ENCODE results near the gene DCANP1.
"Not testable (repeated sequence)": the region's sequence is repeated elsewhere in the genome, so short reads cannot be mapped to it uniquely, and the experiment has no call there.

The DCANP1 gene

GRCh38 chr5:135447298-135447929 is at the start of gene DCANP1:
DCANP1 (minus strand) TSS chr5:135447348; CDS start chr5:135447108, 240 bp downstream.
- no peak for DNase-seq (ENCODE audit: low spot score)

- not testable (repeated sequence) for DNase-seq (ENCODE audit: low spot score)
Observed at GRCh38 chr5:135495531-135495930, 48.4 kb upstream of the DCANP1 start.

DNA sequence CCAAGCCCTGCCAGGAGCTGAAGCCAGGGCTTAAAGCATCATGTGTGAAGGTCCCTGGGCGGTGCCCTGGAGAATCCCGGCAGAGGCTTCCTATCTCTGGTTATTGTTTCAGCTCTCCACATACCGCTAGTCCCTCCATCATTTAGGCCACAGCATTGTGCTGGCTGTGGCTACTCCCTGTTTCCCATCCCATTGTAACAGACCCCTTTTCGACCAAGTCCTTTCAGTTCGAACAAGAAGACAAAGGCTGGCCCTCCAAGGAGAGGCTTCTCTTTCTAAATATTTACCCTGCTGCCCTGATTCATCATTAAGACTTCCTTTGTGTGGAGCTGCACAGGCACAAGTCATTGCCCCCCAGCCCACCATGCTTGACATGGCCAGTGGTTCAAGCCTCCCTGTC is 47.0 kb upstream of the DCANP1 start:
- DNase-seq (ENCODE audit: low spot score), result no peak

DNA sequence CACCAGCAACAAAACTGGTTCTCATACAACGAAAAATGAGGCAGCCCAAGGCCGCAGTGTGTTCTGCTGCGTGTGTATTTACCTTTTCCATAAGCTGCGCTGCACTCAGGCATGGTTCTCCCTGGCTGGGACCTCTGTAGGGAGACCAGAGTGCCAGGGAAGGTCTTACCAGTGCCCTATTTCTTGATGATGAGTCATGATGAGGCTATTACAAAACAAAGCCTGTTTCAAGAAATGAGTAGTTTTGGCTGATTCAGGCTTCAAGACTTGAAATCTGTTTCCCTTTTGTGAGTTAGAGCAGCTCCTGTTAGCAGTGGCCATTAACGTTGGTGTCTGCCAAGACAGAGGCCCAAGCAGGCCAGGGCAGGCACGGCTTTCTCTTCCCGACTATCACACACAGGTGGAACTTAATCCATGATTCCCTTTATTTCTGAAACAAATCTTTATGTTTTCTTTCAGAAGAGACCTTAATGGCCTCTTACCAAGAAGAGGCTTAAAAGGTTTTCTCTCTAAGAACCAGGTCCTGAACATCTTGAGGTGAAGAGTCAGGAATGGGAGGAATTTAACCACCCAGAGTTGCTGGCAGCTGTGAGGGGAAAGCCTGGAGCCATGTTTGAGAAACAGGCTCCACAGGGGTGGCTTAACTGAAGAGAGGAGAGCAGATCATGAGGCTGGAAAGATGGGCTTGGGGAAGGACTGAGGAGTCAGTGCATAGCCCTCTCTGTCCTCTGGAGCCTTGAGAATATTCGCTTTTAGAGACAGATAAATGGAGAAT is 46.4 kb upstream of the DCANP1 start:
- peak; percentile 91 for DNase-seq (ENCODE audit: low spot score)

- DNase-seq (ENCODE audit: low spot score), result no peak
Observed at GRCh38 chr5:135492319-135492626, 45.1 kb upstream of the DCANP1 start.

- DNase-seq (ENCODE audit: low spot score), result no peak
Observed at GRCh38 chr5:135491552-135492318, 44.6 kb upstream of the DCANP1 start.

DNA sequence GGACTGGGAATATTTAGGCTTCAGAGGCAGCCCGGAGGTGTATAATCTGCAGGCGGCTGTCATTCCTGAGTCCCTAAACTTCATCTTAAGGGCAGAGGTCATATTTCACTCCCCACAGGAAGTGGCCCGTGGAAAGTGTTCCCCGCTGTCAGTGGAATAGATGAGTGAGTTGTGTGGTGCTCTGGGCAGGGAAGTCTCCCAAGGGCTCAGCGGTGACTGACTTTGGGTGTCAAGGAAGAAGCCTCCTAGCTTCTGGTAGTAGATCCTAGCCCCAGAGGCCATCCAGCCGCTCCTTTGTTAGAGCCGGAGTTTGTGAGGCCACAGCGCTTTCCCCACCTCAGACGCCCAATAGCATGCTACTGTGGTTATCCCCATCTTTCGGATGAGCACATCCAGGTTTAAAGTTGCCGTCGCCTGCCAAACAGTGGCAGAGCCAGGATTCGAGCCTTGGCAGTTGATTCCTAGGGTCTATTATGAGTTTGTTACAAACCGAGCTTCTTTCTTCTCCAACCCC is 43.9 kb upstream of the DCANP1 start:
- DNase-seq (ENCODE audit: low spot score), result no peak

DNA sequence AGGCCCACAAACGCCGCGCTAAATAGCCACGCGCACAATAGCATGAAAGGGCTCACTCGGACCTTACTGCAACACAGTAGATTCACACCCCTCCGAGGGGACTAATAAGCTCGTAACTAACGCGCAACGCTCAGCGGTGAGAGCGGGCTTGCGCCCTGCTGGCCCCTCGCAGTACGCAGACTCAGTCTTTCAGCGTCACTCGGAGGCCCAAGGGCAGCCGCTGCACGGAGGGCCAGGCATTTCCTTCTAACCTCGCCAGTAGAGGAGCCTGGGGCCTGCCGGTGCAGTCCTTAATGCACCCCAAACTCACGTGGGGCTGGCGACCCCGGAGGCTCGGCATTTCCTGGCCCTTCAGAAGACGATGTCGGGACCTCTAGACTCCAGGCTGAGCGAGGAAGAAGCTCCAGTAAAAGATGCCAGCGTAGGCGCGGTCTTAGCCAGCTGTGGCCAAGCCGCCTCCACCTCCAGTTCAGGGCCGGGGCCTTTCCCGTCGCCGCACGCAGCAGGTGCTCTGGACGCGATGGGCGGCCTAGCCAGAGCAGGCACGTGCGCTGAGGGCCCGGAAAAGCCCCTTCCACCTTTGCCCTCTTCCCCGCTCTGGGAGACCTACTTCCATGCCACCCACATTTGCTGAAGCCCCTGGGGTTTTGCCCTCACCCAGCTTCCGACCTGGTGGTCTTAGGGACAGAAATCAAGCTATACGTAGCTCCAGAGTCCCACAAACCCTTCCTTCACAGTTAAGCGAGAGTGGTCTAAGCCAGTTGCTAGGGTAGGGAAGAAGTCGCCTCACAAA is 43.3 kb upstream of the DCANP1 start:
- DNase-seq (ENCODE audit: low spot score), result no peak

DNA sequence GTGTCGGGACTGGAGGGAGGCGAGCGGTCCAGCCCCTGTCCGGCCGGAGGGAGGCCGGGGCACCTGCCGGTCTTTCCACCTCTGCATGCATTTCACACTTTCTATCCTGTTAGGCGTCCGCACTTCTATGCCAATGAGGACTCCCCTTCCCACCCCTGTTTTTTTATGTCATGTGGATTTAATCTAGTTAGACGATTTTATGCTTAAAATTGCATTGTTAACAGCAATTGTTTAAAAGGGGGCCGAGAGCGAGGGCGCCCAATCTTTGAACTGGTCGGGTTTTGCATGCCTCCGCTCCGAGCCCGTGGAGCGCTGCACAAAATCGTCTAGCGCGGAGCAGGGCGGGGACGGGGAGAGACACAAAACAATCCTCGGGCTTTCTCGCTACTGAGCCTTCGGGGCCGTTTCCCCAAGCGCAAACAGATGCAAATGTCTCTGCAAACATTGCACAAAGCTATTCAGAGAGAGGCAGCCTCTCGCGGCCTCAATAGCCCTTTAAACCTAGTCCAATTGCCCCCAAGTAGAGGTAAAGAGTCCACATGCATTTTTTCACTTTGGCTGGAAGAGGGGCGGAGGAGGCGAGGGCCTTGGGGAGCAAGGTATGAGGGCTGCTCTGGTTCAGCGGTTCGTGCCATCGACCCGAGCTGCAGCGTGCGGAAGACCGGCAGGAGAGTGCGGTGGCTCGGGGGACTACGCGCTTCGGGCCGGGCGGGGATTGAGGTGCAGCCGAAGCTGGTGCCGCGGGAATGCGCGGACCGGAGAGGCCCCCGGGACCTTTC is 42.5 kb upstream of the DCANP1 start:
- DNase-seq (ENCODE audit: low spot score), result no peak

- DNase-seq (ENCODE audit: low spot score), result peak; percentile 85
Observed at GRCh38 chr5:135488727-135489465, 41.7 kb upstream of the DCANP1 start.

- DNase-seq (ENCODE audit: low spot score), result no peak
Observed at GRCh38 chr5:135487839-135488514, 40.8 kb upstream of the DCANP1 start.

DNA sequence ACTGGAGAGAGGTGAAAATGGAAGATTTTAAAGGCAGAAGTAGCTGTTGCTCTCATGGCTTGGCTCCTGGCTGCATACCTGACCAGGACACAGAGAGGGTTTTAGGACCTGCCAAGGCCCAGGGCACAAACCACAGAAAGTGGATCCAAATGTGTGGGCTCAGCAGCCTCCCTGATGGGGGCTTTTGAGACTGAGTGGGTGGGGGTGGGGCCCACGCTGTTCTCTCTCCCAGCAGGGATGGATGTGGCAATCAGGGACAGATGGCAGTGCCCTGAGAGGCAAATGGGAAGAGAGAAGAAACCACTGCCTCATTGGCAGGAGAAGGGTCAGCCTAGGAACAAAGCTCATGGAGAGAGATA is 39.9 kb upstream of the DCANP1 start:
- no peak for DNase-seq (ENCODE audit: low spot score)

- no peak for DNase-seq (ENCODE audit: low spot score)
Observed at GRCh38 chr5:135486131-135487036, 39.2 kb upstream of the DCANP1 start.

- no peak for DNase-seq (ENCODE audit: low spot score)
Observed at GRCh38 chr5:135484674-135485086, 37.5 kb upstream of the DCANP1 start.

DNA sequence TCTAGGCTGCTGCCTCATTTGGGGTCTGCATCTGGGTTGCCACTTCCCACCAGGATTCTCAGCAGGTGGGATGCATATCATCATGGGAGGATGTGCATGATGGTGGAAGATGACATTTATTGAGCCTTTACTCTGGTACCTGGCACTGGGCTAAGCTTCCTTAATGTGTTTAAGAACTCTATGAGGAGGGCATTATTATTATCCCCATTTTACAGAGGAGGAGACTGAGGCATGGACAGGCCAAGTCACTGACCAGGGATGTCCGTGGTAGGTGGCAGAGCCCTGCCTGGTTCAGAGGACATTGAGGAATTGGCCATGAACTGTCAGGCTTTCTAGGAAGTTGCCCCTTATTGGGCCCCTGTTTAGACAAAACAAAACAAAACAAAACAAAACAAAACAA is 36.1 kb upstream of the DCANP1 start:
- DNase-seq (ENCODE audit: low spot score), result no peak

DNA sequence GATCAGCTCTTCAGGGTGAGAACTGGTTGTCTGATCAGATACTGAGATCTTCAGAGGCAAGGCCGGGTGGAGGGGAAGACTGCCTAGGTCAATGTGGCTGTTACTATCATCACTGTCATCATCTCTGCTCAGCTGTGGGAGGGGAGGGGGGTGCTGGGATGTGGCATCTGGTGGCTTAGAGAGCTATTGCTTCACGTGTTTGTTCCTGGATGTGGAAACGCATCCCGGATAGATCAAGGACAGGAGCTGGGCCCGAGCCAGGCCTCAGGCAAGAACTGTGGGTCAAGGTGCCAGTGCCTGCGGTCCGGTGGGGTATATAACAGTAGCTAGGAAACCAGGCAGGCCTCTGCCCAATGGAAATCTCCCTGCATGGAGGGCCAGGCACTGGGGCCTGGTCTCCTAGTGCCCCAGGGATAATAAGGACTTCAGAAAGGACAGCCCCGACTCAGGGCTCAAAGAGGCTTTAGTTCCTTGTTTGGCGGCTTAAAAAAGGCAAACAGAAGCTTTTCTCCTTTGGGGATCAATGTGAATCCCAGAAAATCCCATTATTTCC is 35.3 kb upstream of the DCANP1 start:
- DNase-seq (ENCODE audit: low spot score), result no peak

- no peak for DNase-seq (ENCODE audit: low spot score)
Observed at GRCh38 chr5:135481909-135482311, 34.8 kb upstream of the DCANP1 start.

DNA sequence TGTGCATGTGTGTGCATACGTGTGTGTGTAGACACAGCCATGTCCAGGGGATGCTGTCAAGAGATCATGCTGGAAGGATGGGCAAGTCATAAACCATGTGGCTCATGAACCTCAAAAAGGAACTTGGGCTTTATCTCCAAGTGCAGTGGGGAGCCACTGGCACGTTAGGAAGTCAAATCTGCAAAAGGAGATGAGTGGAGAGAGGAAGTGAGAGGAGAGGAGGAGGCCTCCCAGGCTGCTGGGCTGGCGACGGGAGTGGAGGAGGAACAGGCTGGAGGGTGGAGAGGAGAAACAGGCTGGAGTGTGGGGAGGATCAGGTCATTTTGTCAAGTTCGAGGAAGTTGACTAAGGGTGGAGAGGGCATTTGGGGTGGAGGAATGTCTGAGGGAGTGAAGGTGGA is 34.2 kb upstream of the DCANP1 start:
- no peak for DNase-seq (ENCODE audit: low spot score)

DNA sequence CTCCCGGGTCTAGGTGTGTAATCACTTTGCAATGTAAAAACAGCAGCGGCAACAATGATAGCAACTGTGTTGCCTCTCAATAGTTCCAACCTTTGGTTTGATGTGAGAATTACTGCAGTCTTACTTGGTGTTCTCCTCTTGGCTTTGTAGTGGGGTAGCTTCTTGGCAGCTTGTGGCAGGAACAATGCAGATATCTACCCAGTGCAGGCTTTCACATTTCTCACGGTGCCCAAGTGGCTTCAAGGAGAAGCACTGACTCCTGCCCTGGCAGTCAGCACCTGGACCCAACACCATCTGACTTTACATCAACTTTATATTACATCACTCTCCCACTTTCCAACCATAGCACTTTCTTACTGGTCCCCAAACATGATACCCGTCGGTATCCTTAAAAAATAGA is 33.4 kb upstream of the DCANP1 start:
- no peak for DNase-seq (ENCODE audit: low spot score)
